HCT116 (cell line): Measurements from ENCODE around the gene ASB3.

Source experiments
- ELF1 ChIP-seq: IDR thresholded peaks from 2 replicates; pipeline ENCODE4 v1.6.1; 2012; ENCODE audit warnings: low read depth, borderline replicate concordance
- POLR2A ChIP-seq: IDR thresholded peaks from 2 replicates; pipeline ENCODE4 v1.7.0; 2011; ENCODE audit warnings: borderline replicate concordance; ENCODE audit not compliant: insufficient read depth, insufficient read length; ENCODE audit errors: extremely low read depth
- POLR2AphosphoS5 ChIP-seq: IDR thresholded peaks from 2 replicates; pipeline ENCODE4 v1.6.1; 2011; ENCODE audit warnings: mild to moderate bottlenecking, low read depth, low read length, moderate library complexity
- SIN3A ChIP-seq: IDR thresholded peaks from 2 replicates; pipeline ENCODE4 v1.6.1; 2012; ENCODE audit warnings: low read depth
- ZNF274 ChIP-seq: fragments of 200-500 bp; sonication (Bioruptor generic); IDR thresholded peaks from 2 replicates; pipeline ENCODE4 v1.6.1; 2014; ENCODE audit warnings: mild to moderate bottlenecking, low read depth, low read length, inconsistent platforms
- TF ChIP-seq, protein P1 (sequence below): IDR thresholded peaks from 2 replicates; pipeline ENCODE4 v1.6.1; 2012
- TF ChIP-seq, protein P2 (sequence below), 3 experiments: fragments of 200-600 bp in 1 of 3; sonication (generic) in 1 of 3; IDR thresholded peaks in 2 of 3; conservative IDR thresholded peaks in 1 of 3; 2 replicates each; pipeline ENCODE4 v1.5.1; 2012 to 2017; ENCODE audit warnings: low read depth in 2 of 3, low read length in 2 of 3, antibody characterized with exemption in 1 of 3, borderline replicate concordance in 1 of 3, control low read depth in 1 of 3, mild to moderate bottlenecking in 1 of 3, mixed read lengths in 1 of 3, mixed run types in 1 of 3, moderate library complexity in 1 of 3; ENCODE audit not compliant: insufficient read depth in 1 of 3

DNA sequence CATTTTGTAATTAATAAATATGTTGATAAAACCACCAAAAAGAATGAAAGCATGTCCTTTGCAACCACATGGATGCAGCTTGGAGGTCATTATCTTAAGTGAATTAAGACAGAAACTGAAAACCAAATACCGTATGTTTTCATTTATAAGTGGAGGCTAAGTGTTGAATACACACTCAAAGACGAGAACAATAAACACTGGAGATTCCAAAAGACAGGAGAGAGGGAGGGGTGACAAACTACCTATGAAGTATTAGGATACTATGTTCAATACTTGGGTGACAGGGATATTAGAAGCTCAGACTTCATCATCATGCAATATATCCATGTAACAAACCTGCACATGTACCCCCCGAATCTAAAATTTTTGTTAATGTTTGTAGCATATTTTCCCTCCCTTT lies 7.1 kb upstream of the ASB3 start:
- no peak for TF ChIP-seq SIN3A
- no peak for TF ChIP-seq POLR2A
- TF ChIP-seq, protein P1, sequence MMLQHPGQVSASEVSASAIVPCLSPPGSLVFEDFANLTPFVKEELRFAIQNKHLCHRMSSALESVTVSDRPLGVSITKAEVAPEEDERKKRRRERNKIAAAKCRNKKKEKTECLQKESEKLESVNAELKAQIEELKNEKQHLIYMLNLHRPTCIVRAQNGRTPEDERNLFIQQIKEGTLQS: no peak
- TF ChIP-seq, protein P2, sequence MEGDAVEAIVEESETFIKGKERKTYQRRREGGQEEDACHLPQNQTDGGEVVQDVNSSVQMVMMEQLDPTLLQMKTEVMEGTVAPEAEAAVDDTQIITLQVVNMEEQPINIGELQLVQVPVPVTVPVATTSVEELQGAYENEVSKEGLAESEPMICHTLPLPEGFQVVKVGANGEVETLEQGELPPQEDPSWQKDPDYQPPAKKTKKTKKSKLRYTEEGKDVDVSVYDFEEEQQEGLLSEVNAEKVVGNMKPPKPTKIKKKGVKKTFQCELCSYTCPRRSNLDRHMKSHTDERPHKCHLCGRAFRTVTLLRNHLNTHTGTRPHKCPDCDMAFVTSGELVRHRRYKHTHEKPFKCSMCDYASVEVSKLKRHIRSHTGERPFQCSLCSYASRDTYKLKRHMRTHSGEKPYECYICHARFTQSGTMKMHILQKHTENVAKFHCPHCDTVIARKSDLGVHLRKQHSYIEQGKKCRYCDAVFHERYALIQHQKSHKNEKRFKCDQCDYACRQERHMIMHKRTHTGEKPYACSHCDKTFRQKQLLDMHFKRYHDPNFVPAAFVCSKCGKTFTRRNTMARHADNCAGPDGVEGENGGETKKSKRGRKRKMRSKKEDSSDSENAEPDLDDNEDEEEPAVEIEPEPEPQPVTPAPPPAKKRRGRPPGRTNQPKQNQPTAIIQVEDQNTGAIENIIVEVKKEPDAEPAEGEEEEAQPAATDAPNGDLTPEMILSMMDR (IDR thresholded peaks at IDR 0.05 in 2 of 3, conservative IDR thresholded peaks at IDR 0.05 in 1 of 3; ENCODE audit: borderline replicate concordance in 1 of 3, insufficient read depth in 1 of 3, low read depth in 2 of 3, low read length in 2 of 3): no peak
- TF ChIP-seq ELF1: no peak
- no peak for TF ChIP-seq ZNF274
- TF ChIP-seq POLR2AphosphoS5: no peak
